CD4-positive, alpha-beta T cell treated with Interleukin-6 for 4 hours (primary cell): ENCODE data around the gene IL10RB.
A peak's percentile ranks its signal among the peaks of the same experiment; 100 is the strongest.
"Not testable (repeated sequence)": the region's sequence is repeated elsewhere in the genome, so short reads cannot be mapped to it uniquely, and the experiment has no call there.

ENCODE experiments used
- DNase-seq: peaks from one replicate; pipeline ENCODE4 v3.0.0-alpha.2; 2020; ENCODE audit warnings: mixed read lengths

IL10RB gene

GRCh38 chr21:33241846-33242245 is 24.3 kb upstream of the IL10RB start:
- DNase-seq, result peak; percentile 58

- not testable (repeated sequence) for DNase-seq
These were observed 23.3 kb upstream of the IL10RB start for GRCh38 chr21:33242846-33243245.

- DNase-seq, result no peak
These were observed 21.9 kb upstream of the IL10RB start for GRCh38 chr21:33244082-33244778.

GRCh38 chr21:33244779-33245105 is 21.4 kb upstream of the IL10RB start:
- no peak for DNase-seq

- no peak for DNase-seq
These were observed 20.8 kb upstream of the IL10RB start for GRCh38 chr21:33245289-33245918.

- no peak for DNase-seq
These were observed 19.7 kb upstream of the IL10RB start for GRCh38 chr21:33246506-33246905.

GRCh38 chr21:33246963-33247362 is 19.2 kb upstream of the IL10RB start:
- peak; percentile 43 for DNase-seq

GRCh38 chr21:33247599-33247998 is 18.6 kb upstream of the IL10RB start:
- DNase-seq, result no peak

- DNase-seq, result no peak
These were observed 16.7 kb upstream of the IL10RB start for GRCh38 chr21:33249331-33250002.

GRCh38 chr21:33251119-33251518 is 15.0 kb upstream of the IL10RB start:
- DNase-seq, result no peak

GRCh38 chr21:33253382-33253781 is 12.8 kb upstream of the IL10RB start:
- not testable (repeated sequence) for DNase-seq

- no peak for DNase-seq
These were observed 11.4 kb upstream of the IL10RB start for GRCh38 chr21:33254766-33255165.

- DNase-seq, result no peak
These were observed 10.8 kb upstream of the IL10RB start for GRCh38 chr21:33255404-33255803.

GRCh38 chr21:33256019-33256418 is 10.1 kb upstream of the IL10RB start:
- no peak for DNase-seq

GRCh38 chr21:33257094-33257803 is 8.9 kb upstream of the IL10RB start:
- no peak for DNase-seq

- DNase-seq, result no peak
These were observed 7.7 kb upstream of the IL10RB start for GRCh38 chr21:33258475-33258874.

- DNase-seq, result no peak
These were observed 6.7 kb upstream of the IL10RB start for GRCh38 chr21:33259428-33259827.

GRCh38 chr21:33259995-33260394 is 6.2 kb upstream of the IL10RB start:
- peak; percentile 30 for DNase-seq

- peak; percentile 42 for DNase-seq
These were observed 4.5 kb upstream of the IL10RB start for GRCh38 chr21:33261635-33262034.

- no peak for DNase-seq
These were observed 3.2 kb upstream of the IL10RB start for GRCh38 chr21:33262921-33263320.

GRCh38 chr21:33264561-33264960 is 1.6 kb upstream of the IL10RB start:
- no peak for DNase-seq

GRCh38 chr21:33265664-33266049 is 510 bp upstream of the IL10RB start:
- DNase-seq, result peak; percentile 43

- peak; percentile 52 for DNase-seq
These were observed 595 bp downstream of the IL10RB start for GRCh38 chr21:33266789-33267135.

- DNase-seq, result no peak
These were observed 1.1 kb downstream of the IL10RB start for GRCh38 chr21:33267250-33267649.
